T-helper 1 cell (primary cell): Measurements from ENCODE around the gene NID2.

Experiments
- DNase-seq, 5 donors: peaks; one replicate each; pipeline ENCODE4 v3.0.0-alpha.2; 2012 to 2020

Gene NID2

GRCh38 chr14:52055167-52055566 lies 13.7 kb downstream of the NID2 start:
- DNase-seq, result no peak

- no peak for DNase-seq
Observed at GRCh38 chr14:52054678-52055077, 14.2 kb downstream of the NID2 start.

GRCh38 chr14:52053044-52053443 lies 15.8 kb downstream of the NID2 start:
- no peak for DNase-seq

DNA sequence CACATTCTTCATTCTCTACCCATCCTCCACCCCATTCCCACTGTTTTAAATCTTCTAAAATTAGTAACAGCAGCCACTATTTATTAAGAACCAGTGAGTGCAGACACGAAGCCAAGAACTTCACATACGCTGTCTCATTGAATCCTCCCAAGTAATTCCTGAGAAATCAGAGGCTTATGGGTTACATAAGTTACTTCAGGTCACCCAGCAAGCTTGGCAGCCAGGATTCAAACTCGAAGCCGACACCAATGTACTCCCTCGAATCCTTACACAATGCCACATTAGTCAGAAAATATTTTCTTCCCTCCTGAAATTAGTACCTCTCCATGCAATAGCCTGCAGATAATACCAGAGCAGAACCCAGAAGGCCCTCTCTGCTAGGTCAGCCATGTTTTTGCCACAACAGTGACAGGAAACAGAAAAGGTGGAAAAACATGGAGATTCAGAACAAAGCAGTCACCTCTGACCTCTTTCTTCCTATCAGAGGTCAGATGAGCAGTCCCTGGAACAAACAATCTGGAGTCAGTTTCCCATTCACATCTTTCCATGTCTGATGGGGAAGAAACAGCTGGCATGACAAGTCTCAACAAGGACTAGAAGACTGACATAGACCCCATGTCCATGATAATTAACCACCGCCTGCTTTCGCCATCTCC lies 16.4 kb downstream of the NID2 start:
- no peak for DNase-seq

GRCh38 chr14:52051871-52052270 lies 17.0 kb downstream of the NID2 start:
- DNase-seq, result no peak

GRCh38 chr14:52051251-52051650 lies 17.6 kb downstream of the NID2 start:
- DNase-seq, result no peak

GRCh38 chr14:52049721-52050588 lies 18.9 kb downstream of the NID2 start:
- DNase-seq, result no peak

GRCh38 chr14:52049271-52049670 lies 19.6 kb downstream of the NID2 start:
- no peak for DNase-seq

- no peak for DNase-seq
Observed at GRCh38 chr14:52048641-52049204, 20.1 kb downstream of the NID2 start.

GRCh38 chr14:52048116-52048515 lies 20.7 kb downstream of the NID2 start:
- no peak for DNase-seq

DNA sequence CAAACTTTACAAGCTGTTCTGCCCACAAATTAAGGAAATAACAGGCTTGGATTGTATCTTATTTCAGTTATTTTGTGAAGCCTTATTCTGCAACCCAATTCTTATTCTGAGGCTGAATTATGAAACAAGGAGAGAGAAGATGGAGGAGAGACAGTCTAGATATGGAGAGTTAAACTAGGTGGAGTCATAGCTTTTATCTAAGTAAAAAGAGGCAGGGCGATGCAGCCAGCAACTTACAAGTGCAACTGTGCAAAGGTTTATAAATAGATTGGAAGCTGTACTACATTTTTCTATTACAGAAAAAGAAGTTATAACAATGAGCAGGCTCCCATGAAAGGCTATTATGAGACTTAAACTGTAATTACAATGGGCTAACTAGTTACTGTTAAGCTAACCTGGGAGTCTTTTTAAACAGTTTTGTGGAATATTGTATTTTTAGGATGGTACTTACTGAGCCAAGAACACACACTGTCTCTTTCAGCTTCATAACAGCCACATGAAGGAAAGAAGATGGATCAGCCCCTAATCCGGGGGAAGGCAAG lies 22.4 kb downstream of the NID2 start:
- no peak for DNase-seq

DNA sequence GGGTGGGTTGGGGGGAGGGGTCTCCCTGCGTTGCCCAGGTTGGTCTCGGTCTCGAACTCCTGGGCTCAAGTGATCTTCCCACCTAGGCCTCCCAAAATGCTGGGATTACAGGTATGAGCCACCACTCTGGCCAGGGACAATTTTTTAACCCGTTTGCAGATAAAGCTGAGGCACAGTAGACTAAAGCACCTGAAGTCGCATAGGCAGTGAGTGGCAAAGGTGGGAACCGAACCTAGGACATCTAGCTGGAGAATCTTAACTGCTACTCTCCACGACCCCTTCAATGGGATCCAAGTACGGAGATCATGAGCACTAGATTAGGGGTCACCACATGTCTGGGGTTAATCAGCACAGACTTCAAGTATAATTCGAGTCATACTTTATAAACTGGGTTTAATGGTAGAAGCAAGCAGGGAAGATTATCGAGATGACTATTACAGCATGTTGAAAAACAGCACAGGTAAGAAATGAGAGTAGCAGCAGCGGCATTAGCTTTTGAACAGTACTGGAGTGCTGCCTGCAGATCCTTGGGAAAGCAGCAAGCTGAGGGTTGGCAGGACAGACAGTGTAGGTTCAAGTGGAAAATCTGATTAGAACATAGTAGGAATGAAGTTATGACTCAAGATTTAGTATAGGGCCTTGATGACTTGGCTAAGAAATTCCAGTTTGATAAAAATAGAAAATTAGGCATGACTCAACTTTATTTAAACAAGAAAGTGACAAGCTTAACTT lies 23.9 kb downstream of the NID2 start:
- DNase-seq, result no peak

GRCh38 chr14:52043690-52044089 lies 25.2 kb downstream of the NID2 start:
- DNase-seq, result peak in 3 of 5 donors; percentile 22 to 26 (median 26)

DNA sequence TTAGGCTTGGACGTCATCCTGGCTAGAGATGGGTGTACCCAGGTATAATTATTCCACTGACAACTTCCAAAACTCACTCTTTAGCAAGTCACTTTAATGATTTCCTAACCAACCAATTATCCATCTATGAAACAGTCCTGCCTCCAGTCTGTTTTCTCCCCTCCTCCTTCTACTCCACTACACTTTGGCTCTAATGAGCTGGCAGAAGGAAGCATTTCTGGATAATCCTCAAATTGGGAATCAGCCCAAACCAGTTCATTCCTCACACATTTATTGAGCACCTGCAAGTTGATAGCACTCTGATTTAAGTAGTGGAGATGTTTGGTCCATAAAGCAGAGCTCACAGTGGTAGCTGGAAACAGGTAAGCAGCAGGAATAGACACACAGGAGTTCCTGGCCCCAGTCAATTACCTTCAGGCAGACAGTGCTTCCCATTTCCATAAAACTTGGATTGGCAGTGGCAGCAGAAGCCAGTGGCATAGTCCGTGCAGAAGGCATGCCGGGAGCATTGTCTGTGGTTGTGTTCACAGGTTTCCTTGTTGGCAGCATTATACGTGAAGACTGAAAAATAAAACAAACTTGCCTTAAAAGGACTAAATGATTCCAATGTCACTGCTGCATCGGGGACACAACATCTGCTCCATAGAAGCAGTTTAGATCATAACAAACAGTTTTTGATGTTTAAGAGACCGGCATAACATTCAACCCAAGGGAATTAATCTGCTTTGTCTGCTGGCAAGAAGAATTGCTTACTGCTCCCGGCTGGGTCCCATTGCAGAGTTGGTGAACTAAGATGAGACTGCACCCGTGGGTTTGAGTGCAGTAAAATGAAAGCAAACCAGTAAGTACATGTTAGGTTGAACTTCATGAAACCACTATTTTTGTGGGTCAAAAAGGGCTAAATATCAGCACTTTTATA lies 26.2 kb downstream of the NID2 start:
- no peak for DNase-seq

DNA sequence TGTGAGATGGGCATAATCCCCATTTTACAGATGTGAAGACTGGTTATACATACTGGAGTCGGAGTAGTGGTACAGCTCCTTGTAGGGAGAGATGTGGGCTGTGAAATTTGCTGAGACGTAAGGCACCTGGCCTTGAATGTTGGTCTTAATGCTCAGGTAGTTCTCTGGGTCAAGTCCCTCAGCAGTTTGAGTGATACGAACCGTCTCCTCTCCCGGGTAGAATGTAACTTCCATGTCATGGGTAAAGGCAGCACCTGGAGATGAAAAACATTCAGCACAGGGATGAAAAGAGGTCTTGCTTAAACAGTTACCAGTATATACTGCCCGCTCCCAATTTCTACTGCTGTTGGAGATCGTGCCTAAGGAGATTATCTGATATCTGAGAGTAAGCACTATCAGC lies 28.3 kb downstream of the NID2 start:
- no peak for DNase-seq

DNA sequence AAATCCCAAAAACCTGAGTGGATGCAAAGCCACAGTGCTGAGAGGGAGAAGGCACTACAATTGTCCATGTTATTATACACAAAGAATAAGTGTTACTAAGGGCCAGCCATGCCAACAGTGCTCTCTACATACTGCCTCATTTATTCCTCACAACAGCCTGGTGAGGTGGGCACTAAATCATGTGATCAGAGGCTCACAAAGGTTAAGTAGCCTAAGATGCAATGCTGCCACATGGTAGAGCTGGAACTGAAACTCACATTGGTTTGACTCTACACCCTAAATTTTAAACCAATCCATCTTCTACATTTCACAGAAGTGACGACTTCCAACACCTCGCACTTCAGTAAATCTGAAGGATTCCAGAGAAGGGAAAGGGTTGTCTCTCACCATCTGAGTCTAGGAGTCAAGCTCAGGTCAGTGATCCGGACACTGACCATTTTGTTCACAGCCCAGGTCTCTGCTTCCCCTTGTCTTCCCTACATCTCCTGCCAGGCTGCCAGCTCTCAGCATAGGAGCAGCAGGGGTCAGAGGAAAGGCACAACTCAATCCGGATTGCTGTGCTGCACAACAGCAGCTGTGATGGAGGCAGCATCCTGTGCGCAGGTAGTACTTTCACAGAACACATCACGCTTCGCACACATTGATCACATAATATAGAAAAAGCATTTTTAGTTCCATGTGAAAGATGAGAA lies 29.6 kb downstream of the NID2 start:
- DNase-seq, result no peak

DNA sequence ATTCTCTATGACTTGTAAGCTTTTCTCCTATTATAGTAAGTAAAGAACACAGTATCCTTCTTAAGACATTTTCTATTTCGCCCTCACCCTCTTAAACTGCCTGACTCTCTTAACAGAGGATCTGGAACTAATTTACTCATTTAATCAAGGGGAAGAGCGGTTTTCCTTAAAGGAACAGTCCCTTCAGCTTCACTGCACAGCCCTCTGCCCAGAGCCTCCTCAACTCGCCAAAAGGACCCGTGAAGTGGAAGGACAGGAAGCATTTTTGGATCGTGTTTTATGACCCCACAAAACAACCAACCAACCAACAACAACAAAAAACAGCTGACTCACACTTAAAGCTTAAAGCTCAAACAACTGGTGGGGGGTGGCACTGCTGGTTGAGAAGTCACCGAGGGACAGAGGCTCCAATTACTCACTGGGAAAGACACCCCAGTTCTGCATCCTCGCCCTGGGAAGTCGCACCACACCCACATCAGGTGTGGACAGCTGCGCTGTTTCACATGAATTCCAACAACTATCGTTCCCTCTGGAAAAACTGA lies 35.7 kb downstream of the NID2 start:
- no peak for DNase-seq

DNA sequence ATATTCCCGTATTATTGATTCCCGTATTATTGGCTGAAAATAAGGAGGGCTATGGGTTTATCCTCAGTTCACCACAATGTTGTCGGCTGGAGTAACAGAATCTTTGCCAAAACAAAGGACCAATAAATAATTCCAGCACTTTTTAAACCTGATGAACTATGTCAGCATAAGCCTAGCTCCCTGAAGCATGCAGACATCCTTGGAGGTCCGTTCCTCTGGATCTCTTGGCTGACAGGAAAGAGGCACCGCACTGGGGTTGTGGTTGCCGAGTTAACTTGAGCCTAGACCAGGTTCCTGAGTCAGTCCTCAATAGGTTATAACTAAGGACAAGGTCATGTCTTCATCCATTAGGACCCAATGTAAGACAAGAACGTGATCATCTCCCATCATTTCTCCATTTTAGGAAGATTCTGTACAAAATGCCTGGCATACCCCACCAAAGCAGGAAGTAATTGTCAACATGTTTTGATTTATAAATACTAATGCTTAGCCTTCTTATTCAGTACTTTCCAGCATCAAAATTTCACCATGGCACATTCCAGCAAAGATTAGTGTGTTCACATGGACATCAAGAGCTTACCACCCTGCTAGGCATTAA lies 36.6 kb downstream of the NID2 start:
- DNase-seq, result no peak

DNA sequence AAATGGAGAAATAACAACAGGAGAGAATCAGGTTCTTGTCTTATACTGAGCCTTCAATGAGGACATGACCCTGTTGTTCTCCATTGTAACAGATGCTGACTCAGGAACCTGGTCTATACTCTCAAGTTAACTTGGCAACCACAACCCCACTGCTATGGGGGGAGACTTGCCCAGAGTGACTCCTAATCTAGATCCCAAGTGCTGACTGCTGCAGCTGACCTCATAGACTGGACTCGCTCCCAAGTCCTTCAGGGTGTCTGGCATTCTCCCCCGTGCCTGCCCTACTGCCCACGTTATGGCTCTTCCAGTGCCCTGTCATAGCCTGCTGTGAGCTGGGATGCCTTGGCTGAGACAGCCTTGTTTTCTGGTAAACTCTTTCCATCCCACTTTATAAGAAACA lies 37.1 kb downstream of the NID2 start:
- no peak for DNase-seq

DNA sequence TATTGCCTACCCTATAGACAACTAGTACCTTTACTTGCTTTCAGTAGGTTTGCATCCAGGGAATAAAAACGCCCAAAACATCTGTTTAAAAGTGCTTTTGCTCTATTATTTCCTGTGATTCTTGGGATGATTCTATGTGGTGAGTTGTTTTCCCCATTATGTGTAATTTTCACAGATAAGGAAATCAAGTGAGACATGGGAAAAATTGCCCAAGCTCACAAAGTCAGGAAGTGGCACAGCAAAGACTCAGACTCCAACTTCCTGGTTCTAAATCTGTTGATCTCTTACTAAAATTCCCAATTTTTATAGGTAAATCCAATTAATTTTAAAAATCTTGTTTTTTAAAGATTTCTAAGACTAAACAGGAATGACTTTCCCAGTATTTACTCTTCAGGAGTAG lies 39.0 kb downstream of the NID2 start:
- no peak for DNase-seq

- no peak for DNase-seq
Observed at GRCh38 chr14:52026901-52027300, 42.0 kb downstream of the NID2 start.
